DMS153 (cell line): Measurements from ENCODE around the gene MALAT1.
"Not testable (repeated sequence)": the region's sequence is repeated elsewhere in the genome, so short reads cannot be mapped to it uniquely, and the experiment has no call there.

Experiments
- DNase-seq: peaks from one replicate; lab custom pipeline; 2025; lab: John Stamatoyannopoulos, UW

Gene MALAT1

GRCh38 chr11:65522718-65523630 is 24.1 kb downstream of the MALAT1 start:
- not testable (repeated sequence) for DNase-seq

GRCh38 chr11:65523631-65523968 is 24.8 kb downstream of the MALAT1 start:
- not testable (repeated sequence) for DNase-seq

GRCh38 chr11:65524014-65524740 is 25.3 kb downstream of the MALAT1 start:
- no peak for DNase-seq

GRCh38 chr11:65524741-65525545 is 26.1 kb downstream of the MALAT1 start, which contains the start of gene SCYL1:
SCYL1 (plus strand) TSS chr11:65525083; CDS start chr11:65525154, 71 bp downstream.
- DNase-seq, result no peak

GRCh38 chr11:65525546-65526480 is 27.0 kb downstream of the MALAT1 start:
- DNase-seq, result no peak

GRCh38 chr11:65526744-65527143 is 27.9 kb downstream of the MALAT1 start:
- no peak for DNase-seq

GRCh38 chr11:65528819-65529350 is 30.0 kb downstream of the MALAT1 start:
- no peak for DNase-seq

GRCh38 chr11:65529475-65530156 is 30.8 kb downstream of the MALAT1 start:
- DNase-seq, result no peak

GRCh38 chr11:65530157-65530496 is 31.3 kb downstream of the MALAT1 start:
- DNase-seq, result no peak

GRCh38 chr11:65532388-65533064 is 33.7 kb downstream of the MALAT1 start:
- no peak for DNase-seq

- DNase-seq, result no peak
These were observed 36.3 kb downstream of the MALAT1 start for GRCh38 chr11:65535102-65535501.

GRCh38 chr11:65536412-65537295 is 37.8 kb downstream of the MALAT1 start:
- no peak for DNase-seq

- DNase-seq, result no peak
These were observed 38.4 kb downstream of the MALAT1 start for GRCh38 chr11:65537296-65537597.

GRCh38 chr11:65537620-65538231 is 38.9 kb downstream of the MALAT1 start:
- DNase-seq, result no peak

- no peak for DNase-seq
These were observed 39.5 kb downstream of the MALAT1 start for GRCh38 chr11:65538232-65538914.

GRCh38 chr11:65538915-65539743 is 40.3 kb downstream of the MALAT1 start:
- no peak for DNase-seq

- no peak for DNase-seq
These were observed 41.0 kb downstream of the MALAT1 start for GRCh38 chr11:65539744-65540289.
